Progenitor cell of endocrine pancreas (in vitro differentiated cells): ENCODE data around the gene LGI4. TPM values are rescaled to one million over a fixed set of nuclear protein-coding genes. Genes with fewer than 3 reads are reported as not detected.
"Not testable (repeated sequence)": the region's sequence is repeated elsewhere in the genome, so short reads cannot be mapped to it uniquely, and the experiment has no call there.

Experiments
- DNase-seq: peaks from one replicate; pipeline ENCODE4 v3.0.0; 2021; ENCODE audit warnings: low spot score; ENCODE audit not compliant: unreplicated experiment
- H3K27ac Mint-ChIP-seq: 2 replicates; pipeline ENCODE4 v1.8.0; 2021; ENCODE audit warnings: mild to moderate bottlenecking, moderate library complexity, mixed read lengths
- H3K27me3 Mint-ChIP-seq: 2 replicates; pipeline ENCODE4 v1.8.0; 2021; ENCODE audit warnings: mixed read lengths
- H3K36me3 Mint-ChIP-seq: 2 replicates; pipeline ENCODE4 v1.8.0; 2022; ENCODE audit warnings: mixed read lengths; ENCODE audit not compliant: insufficient read depth
- H3K4me1 Mint-ChIP-seq: 2 replicates; pipeline ENCODE4 v1.8.0; 2021; ENCODE audit warnings: low read depth, mixed read lengths
- H3K4me3 Mint-ChIP-seq: 2 replicates; pipeline ENCODE4 v1.8.0; 2021; ENCODE audit warnings: low read depth, mild to moderate bottlenecking, moderate library complexity, mixed read lengths
- H3K9me3 Mint-ChIP-seq: 2 replicates; pipeline ENCODE4 v1.8.0; 2021; ENCODE audit warnings: low read depth, mixed read lengths
- total RNA-seq: library from RNA; stranded (reverse); gene quantifications from 2 replicates; pipeline ENCODE4 v1.2.1, GENCODE V29; 2021
- TF ChIP-seq, protein P1 (sequence below): fragments of 200-600 bp; sonication (generic); IDR thresholded peaks from one replicate; pipeline ENCODE4 v1.5.0; 2021; ENCODE audit warnings: antibody characterized with exemption, mild to moderate bottlenecking; ENCODE audit not compliant: unreplicated experiment

Gene LGI4
- total RNA-seq, 1 donor from 2014 or later = not detected

DNA sequence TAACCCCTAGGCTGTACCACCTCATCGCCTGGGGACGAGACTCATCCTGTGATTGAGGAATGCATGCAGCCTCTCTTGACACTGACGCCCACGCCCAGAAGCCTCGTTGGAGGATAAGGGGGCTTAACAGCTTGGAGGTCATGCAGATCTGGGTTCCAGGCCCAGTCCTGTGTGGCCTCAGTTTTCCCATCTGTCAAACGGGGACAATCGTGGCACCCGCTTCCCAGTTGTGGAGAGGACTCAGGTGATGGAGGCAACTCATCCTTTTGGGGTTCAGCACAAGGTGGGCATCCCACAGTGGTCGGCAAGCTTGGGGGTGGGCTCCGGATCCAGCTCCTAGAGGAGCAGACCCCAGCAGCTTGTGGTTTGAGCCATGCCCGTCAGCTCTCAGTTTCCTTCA lies 1.4 kb upstream of the LGI4 start:
- no peak for DNase-seq
- peaks cover 18% of the 10 kb centered on the region for H3K4me1 Mint-ChIP-seq

GRCh38 chr19:35135389-35135909 lies 590 bp upstream of the LGI4 start:
- Mint-ChIP-seq H3K4me3 (no peak overlapping the region), H3K27me3 (peaks cover 24% of the 10 kb centered on the region), H3K36me3 (no peaks in the 10 kb centered on the region), H3K27ac (peak overlapping the region; percentile 22), H3K4me1 (peaks cover 16% of the 10 kb centered on the region), H3K9me3 (peaks cover 4% of the 10 kb centered on the region)
- TF ChIP-seq, protein P1, sequence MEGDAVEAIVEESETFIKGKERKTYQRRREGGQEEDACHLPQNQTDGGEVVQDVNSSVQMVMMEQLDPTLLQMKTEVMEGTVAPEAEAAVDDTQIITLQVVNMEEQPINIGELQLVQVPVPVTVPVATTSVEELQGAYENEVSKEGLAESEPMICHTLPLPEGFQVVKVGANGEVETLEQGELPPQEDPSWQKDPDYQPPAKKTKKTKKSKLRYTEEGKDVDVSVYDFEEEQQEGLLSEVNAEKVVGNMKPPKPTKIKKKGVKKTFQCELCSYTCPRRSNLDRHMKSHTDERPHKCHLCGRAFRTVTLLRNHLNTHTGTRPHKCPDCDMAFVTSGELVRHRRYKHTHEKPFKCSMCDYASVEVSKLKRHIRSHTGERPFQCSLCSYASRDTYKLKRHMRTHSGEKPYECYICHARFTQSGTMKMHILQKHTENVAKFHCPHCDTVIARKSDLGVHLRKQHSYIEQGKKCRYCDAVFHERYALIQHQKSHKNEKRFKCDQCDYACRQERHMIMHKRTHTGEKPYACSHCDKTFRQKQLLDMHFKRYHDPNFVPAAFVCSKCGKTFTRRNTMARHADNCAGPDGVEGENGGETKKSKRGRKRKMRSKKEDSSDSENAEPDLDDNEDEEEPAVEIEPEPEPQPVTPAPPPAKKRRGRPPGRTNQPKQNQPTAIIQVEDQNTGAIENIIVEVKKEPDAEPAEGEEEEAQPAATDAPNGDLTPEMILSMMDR = peak; percentile 94
- peak; percentile 79 for DNase-seq

More for the DNA sequence above, 1.4 kb upstream of the LGI4 start:
- Mint-ChIP-seq H3K36me3 (no peaks in the 10 kb centered on the region), H3K27me3 (peaks cover 31% of the 10 kb centered on the region), H3K4me3 (no peak overlapping the region), H3K27ac (no peak overlapping the region), H3K9me3 (peaks cover 4% of the 10 kb centered on the region)
- TF ChIP-seq, protein P1 = no peak

GRCh38 chr19:35133826-35134225 lies 1.0 kb downstream of the LGI4 start:
- peaks cover 18% of the 10 kb centered on the region for H3K4me1 Mint-ChIP-seq
- peaks cover 17% of the 10 kb centered on the region for H3K27me3 Mint-ChIP-seq

DNA sequence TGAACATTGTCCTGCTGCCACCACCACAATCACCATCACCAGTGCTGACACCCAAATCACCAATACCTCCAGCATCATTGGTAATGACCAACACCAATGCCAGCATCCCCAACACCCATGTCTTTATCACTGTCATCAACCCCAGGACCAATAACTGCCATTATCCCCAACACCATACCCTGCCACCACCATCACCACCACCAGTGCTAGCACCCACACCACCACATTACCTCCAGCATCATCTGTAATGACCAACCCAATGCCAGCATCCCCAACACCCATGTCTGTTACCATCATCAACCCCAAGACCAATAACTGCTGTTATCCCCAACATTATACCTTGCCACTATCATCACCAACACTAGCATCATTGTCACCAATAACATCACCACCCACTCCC lies 2.6 kb downstream of the LGI4 start:
- Mint-ChIP-seq H3K9me3 (peaks cover 4% of the 10 kb centered on the region), H3K36me3 (no peaks in the 10 kb centered on the region), H3K27ac (no peak overlapping the region), H3K4me3 (no peak overlapping the region), H3K27me3 (peaks cover 15% of the 10 kb centered on the region), H3K4me1 (peaks cover 15% of the 10 kb centered on the region)
- DNase-seq = no peak
- TF ChIP-seq, protein P1 = no peak

More at GRCh38 chr19:35133826-35134225, 1.0 kb downstream of the LGI4 start:
- no peak for DNase-seq
- peaks cover 4% of the 10 kb centered on the region for H3K9me3 Mint-ChIP-seq
- H3K36me3 Mint-ChIP-seq = no peaks in the 10 kb centered on the region
- no peak overlapping the region for H3K27ac Mint-ChIP-seq
- no peak overlapping the region for H3K4me3 Mint-ChIP-seq
- TF ChIP-seq, protein P1 = no peak

DNA sequence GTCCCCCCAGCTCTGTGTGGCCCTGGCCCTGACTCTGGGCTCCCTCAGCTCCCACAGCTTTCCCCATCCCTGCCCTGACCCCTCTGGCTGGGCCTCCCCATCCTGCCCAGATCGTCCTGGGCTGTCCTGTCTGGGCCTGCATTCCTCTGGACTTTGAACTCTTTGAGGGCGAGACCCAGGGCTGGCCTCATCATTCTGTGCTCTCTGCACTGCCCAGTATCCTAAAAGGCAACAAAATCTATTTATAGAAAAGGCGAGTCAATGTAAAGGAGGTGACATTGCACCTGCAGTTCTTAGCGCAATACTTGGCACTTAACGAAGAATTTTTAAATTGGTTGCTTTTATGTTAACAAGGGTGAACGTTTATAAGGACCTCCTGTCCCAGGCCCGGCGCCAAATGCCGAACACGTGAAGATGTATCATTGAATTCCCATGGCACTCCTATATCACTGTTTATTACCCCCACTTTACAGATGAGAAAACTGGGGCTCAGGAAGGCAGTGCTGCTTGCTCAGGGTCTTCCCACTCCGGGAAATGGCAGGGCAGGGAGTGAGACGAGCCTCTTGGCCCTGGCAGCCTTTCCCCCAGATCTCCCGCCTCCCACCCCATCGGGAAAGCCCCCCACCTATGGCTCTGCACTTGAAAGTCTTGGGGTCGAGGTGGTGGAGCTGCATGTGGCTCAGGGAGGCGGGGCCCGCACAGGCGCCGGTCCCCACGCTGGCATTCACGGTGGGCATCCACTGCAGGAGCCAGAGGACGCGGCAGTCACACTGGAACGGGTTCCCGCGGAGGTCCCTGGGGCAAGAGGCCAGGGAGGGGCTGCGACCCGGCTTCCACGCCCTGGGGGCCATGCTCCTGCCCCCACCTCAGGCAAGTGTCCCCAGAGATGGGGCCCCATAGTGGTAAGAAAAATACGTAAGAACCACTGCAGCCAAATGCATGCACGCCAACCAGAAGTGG lies 3.8 kb downstream of the LGI4 start:
- DNase-seq = no peak
- TF ChIP-seq, protein P1 = no peak
- H3K4me1 Mint-ChIP-seq = peaks cover 12% of the 10 kb centered on the region
- H3K27ac Mint-ChIP-seq = no peak overlapping the region
- H3K4me3 Mint-ChIP-seq = no peak overlapping the region
- no peaks in the 10 kb centered on the region for H3K36me3 Mint-ChIP-seq
- H3K9me3 Mint-ChIP-seq = peaks cover 4% of the 10 kb centered on the region
- peaks cover 11% of the 10 kb centered on the region for H3K27me3 Mint-ChIP-seq

DNA sequence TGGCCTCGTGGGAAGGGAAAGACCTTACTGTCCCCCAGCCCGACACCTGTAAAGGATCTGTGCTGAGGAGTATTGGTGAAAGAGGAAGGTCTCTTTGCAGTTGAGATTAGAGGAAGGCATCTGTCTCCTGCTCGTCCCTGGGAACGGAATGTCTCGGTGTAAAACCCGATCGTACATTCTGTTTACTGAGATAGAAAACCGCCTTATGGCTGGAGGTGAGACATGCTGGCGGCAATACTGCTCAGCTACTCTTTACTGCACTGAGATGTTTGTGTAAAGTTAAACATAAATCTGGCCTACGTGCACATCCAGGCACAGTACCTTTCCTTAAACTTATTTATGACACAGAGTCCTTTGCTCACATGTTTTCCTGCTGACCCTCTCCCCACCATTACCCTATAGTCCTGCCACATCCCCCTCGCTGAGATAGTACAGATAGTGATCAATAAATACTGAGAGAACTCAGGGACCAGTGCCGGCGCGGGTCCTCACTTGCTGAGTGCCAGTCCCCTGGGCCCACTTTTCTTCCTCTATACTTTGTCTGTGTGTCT lies 5.1 kb downstream of the LGI4 start:
- DNase-seq, H3K36me3 Mint-ChIP-seq, H3K9me3 Mint-ChIP-seq, H3K4me3 Mint-ChIP-seq, H3K27ac Mint-ChIP-seq: not testable (repeated sequence)
- Mint-ChIP-seq H3K4me1 (peaks cover 10% of the 10 kb centered on the region), H3K27me3 (peaks cover 15% of the 10 kb centered on the region)
